A549 (cell line): ENCODE data around the gene FAM216A. TPM values are rescaled to one million over a fixed set of nuclear protein-coding genes. Genes with fewer than 3 reads are reported as not detected.

ENCODE experiments used
- ATAC-seq, 2 experiments: fragments of 200-7000 bp in 1 of 2; fragments of >200 bp in 1 of 2; cut with Nextera tagmentation in 1 of 2; cut with Tn5 transposase in 1 of 2; 3 replicates each; pipeline versions ENCODE4 v1.8.0 to v1.9.1; 2018 to 2020; ENCODE audit warnings: mild to moderate bottlenecking in 1 of 2, moderate library complexity in 1 of 2
- CTCF ChIA-PET: fragments of 300-600 bp; sonication (Branson Sonifier 250); formaldehyde crosslinking; extraction: SDS; loops from one replicate; lab custom pipeline; 2021; ENCODE audit warnings: antibody characterized with exemption, inconsistent platforms; lab: Yijun Ruan, JAX
- POLR2A ChIA-PET: fragments of 350-600 bp; formaldehyde crosslinking; extraction: SDS; loops from one replicate; lab custom pipeline; 2021; ENCODE audit warnings: antibody characterized with exemption, inconsistent platforms; lab: Yijun Ruan, JAX
- DNase-seq, 2 experiments: peaks; one replicate each; pipeline versions ENCODE4 v3.0.0 to v3.0.0-alpha.2; 2011 to 2016; ENCODE audit warnings: low read depth in 1 of 2, low spot score in 1 of 2
- FAIRE-seq: peaks from 2 replicates; lab custom pipeline; 2011; peaks lifted over from hg19 to GRCh38; lab: Jason Lieb, UNC
- H3K27ac ChIP-seq, 2 experiments: fragments of >200 bp; sonication (Bioruptor Twin); formaldehyde crosslinking; 3 replicates each; pipeline ENCODE4 v1.5.1; 2016 to 2017
- H3K4me1 ChIP-seq: fragments of >200 bp; sonication (Bioruptor Twin); formaldehyde crosslinking; 3 replicates; pipeline ENCODE4 v1.6.1; 2016
- H3K4me2 ChIP-seq: fragments of >200 bp; sonication (Bioruptor Twin); formaldehyde crosslinking; 3 replicates; pipeline ENCODE4 v1.6.1; 2016
- H3K4me3 ChIP-seq: fragments of >200 bp; sonication (Bioruptor Twin); formaldehyde crosslinking; 3 replicates; pipeline ENCODE4 v1.5.1; 2016
- H3K9me3 ChIP-seq: fragments of >200 bp; sonication (Bioruptor Twin); formaldehyde crosslinking; 3 replicates; pipeline ENCODE4 v1.6.1; 2016
- BCL3 ChIP-seq: fragments of >200 bp; sonication (Bioruptor Twin); formaldehyde crosslinking; IDR thresholded peaks from 3 replicates; pipeline ENCODE4 v1.6.1; 2016
- CBX8 ChIP-seq: fragments of 200-600 bp; sonication (generic); IDR thresholded peaks from 2 replicates; pipeline ENCODE4 v1.6.1; 2016
- CEBPB ChIP-seq, 2 experiments: fragments of >200 bp in 1 of 2; sonication (Bioruptor Twin) in 1 of 2; formaldehyde crosslinking in 1 of 2; IDR thresholded peaks; 2 replicates each; pipeline ENCODE4 v1.6.1; 2012 to 2016
- CHD2 ChIP-seq: fragments of 150-350 bp; IDR thresholded peaks from 2 replicates; pipeline ENCODE4 v1.6.1; 2014; ENCODE audit warnings: low read length; ENCODE audit not compliant: partially characterized antibody
- E2F6 ChIP-seq: IDR thresholded peaks from 2 replicates; pipeline ENCODE4 v1.6.1; 2012; ENCODE audit warnings: low read depth, borderline replicate concordance
- EHF ChIP-seq: fragments of 250-450 bp; sonication (Bioruptor Pico); IDR thresholded peaks from 2 replicates; pipeline ENCODE4 v1.5.0; 2020; ENCODE audit warnings: mild to moderate bottlenecking
- EHMT2 ChIP-seq: fragments of 200-600 bp; sonication (generic); IDR thresholded peaks from 2 replicates; pipeline ENCODE4 v1.6.1; 2016; ENCODE audit warnings: antibody characterized with exemption, low read depth, mild to moderate bottlenecking, moderate library complexity
- ESRRA ChIP-seq: fragments of 150-350 bp; IDR thresholded peaks from 2 replicates; pipeline ENCODE4 v1.6.1; 2014; ENCODE audit warnings: mild to moderate bottlenecking, low read length, borderline replicate concordance
- FOSB ChIP-seq: fragments of 250-450 bp; sonication (Bioruptor Pico); IDR thresholded peaks from 2 replicates; pipeline ENCODE4 v1.5.0; 2020; ENCODE audit warnings: mild to moderate bottlenecking, moderate library complexity
- FOSL2 ChIP-seq, 2 experiments: fragments of 450-650 bp in 1 of 2; fragments of >200 bp in 1 of 2; sonication (Bioruptor Twin) in 1 of 2; formaldehyde crosslinking; IDR thresholded peaks; 2 replicates each; pipeline versions ENCODE4 v1.5.0 to v1.6.1; 2016 to 2020; ENCODE audit warnings: mild to moderate bottlenecking in 1 of 2, moderate library complexity in 1 of 2
- FOXS1 ChIP-seq: fragments of 250-450 bp; sonication (Bioruptor Pico); IDR thresholded peaks from 2 replicates; pipeline ENCODE4 v1.5.0; 2020; ENCODE audit warnings: mild to moderate bottlenecking, moderate library complexity
- GATA3 ChIP-seq: IDR thresholded peaks from 2 replicates; pipeline ENCODE4 v1.6.1; 2012; ENCODE audit warnings: borderline replicate concordance
- JUN ChIP-seq, 2 experiments: fragments of >200 bp; sonication (Bioruptor Twin); formaldehyde crosslinking; IDR thresholded peaks; 2 replicates in 1 of 2; 3 replicates in 1 of 2; pipeline ENCODE4 v1.6.1; 2016 to 2017
- KDM1A ChIP-seq: fragments of 200-600 bp; sonication (generic); IDR thresholded peaks from 2 replicates; pipeline ENCODE4 v1.6.1; 2016; ENCODE audit warnings: low read depth, mild to moderate bottlenecking
- KDM5A ChIP-seq: fragments of 200-600 bp; sonication (generic); IDR thresholded peaks from 2 replicates; pipeline ENCODE4 v1.6.1; 2016; ENCODE audit warnings: antibody characterized with exemption, mild to moderate bottlenecking
- MAFK ChIP-seq: fragments of 450-650 bp; IDR thresholded peaks from 2 replicates; pipeline ENCODE4 v1.6.1; 2014; ENCODE audit not compliant: partially characterized antibody
- MAX ChIP-seq: IDR thresholded peaks from 2 replicates; pipeline ENCODE4 v1.6.1; 2012
- MAZ ChIP-seq: fragments of 150-350 bp; IDR thresholded peaks from 2 replicates; pipeline ENCODE4 v1.6.1; 2014; ENCODE audit warnings: antibody characterized with exemption, low read depth, low read length, borderline replicate concordance
- MYC ChIP-seq: IDR thresholded peaks from 2 replicates; pipeline ENCODE4 v1.6.1; 2012; ENCODE audit warnings: mild to moderate bottlenecking, inconsistent platforms, low read length, improper control_type of control experiment, borderline replicate concordance
- NFE2L2 ChIP-seq: fragments of 150-350 bp; conservative IDR thresholded peaks from 2 replicates; pipeline ENCODE4 v1.6.1; 2014; ENCODE audit warnings: low read length
- NPAS2 ChIP-seq: fragments of 250-450 bp; sonication (Bioruptor Pico); IDR thresholded peaks from 2 replicates; pipeline ENCODE4 v1.8.0; 2022; ENCODE audit warnings: mild to moderate bottlenecking, moderate library complexity, borderline replicate concordance
- PBX3 ChIP-seq: IDR thresholded peaks from 2 replicates; pipeline ENCODE4 v1.6.1; 2012
- PHF8 ChIP-seq: fragments of 200-600 bp; sonication (generic); IDR thresholded peaks from 2 replicates; pipeline ENCODE4 v1.6.1; 2016; ENCODE audit warnings: low read depth, mild to moderate bottlenecking, antibody characterized with exemption, moderate library complexity, borderline replicate concordance
- POLR2A ChIP-seq: IDR thresholded peaks from 2 replicates; pipeline ENCODE4 v1.6.1; 2012; ENCODE audit warnings: mild to moderate bottlenecking, low read length
- RARB ChIP-seq: fragments of 250-450 bp; sonication (Bioruptor Pico); IDR thresholded peaks from 2 replicates; pipeline ENCODE4 v1.8.0; 2021; ENCODE audit warnings: mild to moderate bottlenecking, moderate library complexity
- REST ChIP-seq: fragments of 200-600 bp; sonication (generic); IDR thresholded peaks from 2 replicates; pipeline ENCODE4 v1.6.1; 2016; ENCODE audit warnings: antibody characterized with exemption, mild to moderate bottlenecking, moderate library complexity
- RFX5 ChIP-seq: fragments of 450-650 bp; IDR thresholded peaks from 2 replicates; pipeline ENCODE4 v1.7.1; 2014; ENCODE audit warnings: antibody characterized with exemption, mild to moderate bottlenecking, moderate library complexity
- SMC3 ChIP-seq: fragments of >200 bp; sonication (Bioruptor Twin); formaldehyde crosslinking; IDR thresholded peaks from 3 replicates; pipeline ENCODE4 v1.6.1; 2018; ENCODE audit warnings: inconsistent platforms
- USF2 ChIP-seq: fragments of 450-650 bp; IDR thresholded peaks from 2 replicates; pipeline ENCODE4 v1.6.1; 2014; ENCODE audit warnings: antibody characterized with exemption
- ZC3H11A ChIP-seq: fragments of 450-650 bp; IDR thresholded peaks from 2 replicates; pipeline ENCODE4 v1.6.1; 2014; ENCODE audit warnings: antibody characterized with exemption, mild to moderate bottlenecking
- ZFP36 ChIP-seq: fragments of 450-650 bp; IDR thresholded peaks from 2 replicates; pipeline ENCODE4 v1.6.1; 2014; ENCODE audit warnings: borderline replicate concordance; ENCODE audit not compliant: partially characterized antibody
- ZSCAN20 ChIP-seq: fragments of 250-450 bp; sonication (Bioruptor Pico); IDR thresholded peaks from 2 replicates; pipeline ENCODE4 v1.8.0; 2022; ENCODE audit warnings: mild to moderate bottlenecking, moderate library complexity
- WGBS: methylation state at CpG from one replicate; pipeline ENCODE4 v1.1.6; 2017; ENCODE audit errors: missing lambda C conversion rate; 5-methylcytosine and 5-hydroxymethylcytosine counted together
- polyA minus RNA-seq: library from RNA; depleted of rRNA, polyadenylated mRNA; stranded (reverse); fragments of >200 nt; gene quantifications from 2 replicates; pipeline ENCODE4 v1.2.3, GENCODE V29; 2011; rRNA and poly(A)+ RNA removed
- polyA plus RNA-seq, 4 experiments: library from polyadenylated mRNA; depleted of rRNA in 3 of 4; stranded (reverse); fragments of >200 nt; fragmentation: RNase III in 1 of 4; extraction: RNeasy Plus Mini Kit Qiagen cat#74134 plus additional on column Dnase treatment in 1 of 4; gene quantifications; 2 replicates in 3 of 4; 3 replicates in 1 of 4; pipeline ENCODE4 v1.2.3, GENCODE V29; 2011 to 2017

Gene FAM216A
- polyA plus RNA-seq (2011; rRNA removed) (27.9 and 40.6 TPM in 2 replicates), polyA plus RNA-seq (2017; fragmentation: RNase III; extraction: RNeasy Plus Mini Kit Qiagen cat#74134 plus additional on column Dnase treatment) (18.1 to 22.6 TPM (median 18.1 TPM) in 3 replicates), polyA minus RNA-seq (12.8 and 15.9 TPM in 2 replicates)
- 31.9 and 33.9 TPM in 2 replicates for polyA plus RNA-seq (2012; cell fraction: cytosol; rRNA removed)
- 22.5 and 26.0 TPM in 2 replicates for polyA plus RNA-seq (2012; cell fraction: nucleus; rRNA removed)

- Histone ChIP-seq H3K27ac (peak within 1 kb of the TSS; percentile 90 to 96), H3K4me3 (peak within 1 kb of the TSS; percentile 71), H3K9me3 (no peaks in the 10 kb centered on the region), H3K4me2 (peak within 1 kb of the TSS; percentile 94), H3K4me1 (peaks cover 16% of the 10 kb centered on the region; the same call in 2 of the 3 replicates)
- DNase-seq (peak; percentile 93 to 99), ATAC-seq (peak; percentile 89 to 94), FAIRE-seq (no peak)
- WGBS, result 1% methylated on average over 50 of the region's 78 CpGs
- TF ChIP-seq MYC (peak; percentile 65), USF2 (peak; percentile 65), BCL3 (peak; percentile 54; the same call in 1 of the 3 replicates), CEBPB (IDR thresholded peaks at IDR 0.05) (no peak), NFE2L2 (no peak), RARB (no peak), MAZ (peak; percentile 64; the same call in 1 of the 2 replicates), SMC3 (no peak), GATA3 (peak; percentile 58), POLR2A (peak; percentile 46), ZFP36 (no peak), E2F6 (0 out of 2 replicates have a peak, but pooled peaks have one; percentile 81), ZSCAN20 (CRISPR knock-in tag) (no peak), RFX5 (no peak), EHMT2 (no peak), PBX3 (0 out of 2 replicates have a peak, but pooled peaks have one; percentile 39), EHF (0 out of 2 replicates have a peak, but pooled peaks have one; percentile 9), NPAS2 (CRISPR knock-in tag) (no peak), KDM1A (no peak), PHF8 (peak; percentile 90), FOSL2 (IDR thresholded peaks at IDR 0.05) (no peak), FOSL2 (CRISPR knock-in tag; IDR thresholded peaks at IDR 0.05) (peak; percentile 33), JUN (IDR thresholded peaks at IDR 0.05) (peak; percentile 70 to 71), ESRRA (no peak), MAFK (no peak), MAX (peak; percentile 99), CBX8 (no peak), ZC3H11A (no peak), CHD2 (peak; percentile 87), KDM5A (0 out of 2 replicates have a peak, but pooled peaks have one; percentile 20), FOXS1 (CRISPR knock-in tag) (0 out of 2 replicates have a peak, but pooled peaks have one; percentile 42), REST (peak; percentile 76), FOSB (CRISPR knock-in tag) (peak; percentile 78)
- ChIA-PET CTCF (interaction anchor here (0.6 to 12.5 kb wide), 52 partner anchors 9 to 930 kb away, joined by 3 to 168 read pairs (median 4); partner anchors contain the start of genes ARPC3, RAD9B, TCTN1 and VPS29), POLR2A (interaction anchor here (0.5 to 2.9 kb wide), 11 partner anchors 15 to 470 kb away, joined by 3 to 29 read pairs (median 5); partner anchors contain the start of genes ARPC3, RAD9B, TCTN1 and VPS29)
Measured at GRCh38 chr12:110468214-110469048, at the start of gene FAM216A, which contains the start of gene GPN3. FAM216A (plus strand) TSS chr12:110468845; CDS start chr12:110468876, 31 bp downstream. GPN3 (minus strand) TSS chr12:110468257; CDS start chr12:110468203, 54 bp downstream.
